Keratinocyte (primary cell): ENCODE data around the gene APBB2.

Experiments used
- EZH2 ChIP-seq: IDR thresholded peaks from one replicate; pipeline ENCODE4 v1.6.1; 2012; ENCODE audit warnings: inconsistent platforms, mild to moderate bottlenecking, low read length, moderate library complexity
- TF ChIP-seq, protein P1 (sequence below), 3 experiments: IDR thresholded peaks in 1 of 3; conservative IDR thresholded peaks in 1 of 3; optimal IDR thresholded peaks in 1 of 3; 2 replicates in 2 of 3; 3 replicates in 1 of 3; pipeline versions ENCODE3 to v1.5.1; 2011; ENCODE audit warnings: low read length in 3 of 3, mild to moderate bottlenecking in 3 of 3, moderate library complexity in 2 of 3, control low read depth in 1 of 3, inconsistent platforms in 1 of 3; ENCODE audit not compliant: insufficient read depth in 2 of 3; ENCODE audit errors: extremely low read depth in 1 of 3

- TF ChIP-seq, protein P1, sequence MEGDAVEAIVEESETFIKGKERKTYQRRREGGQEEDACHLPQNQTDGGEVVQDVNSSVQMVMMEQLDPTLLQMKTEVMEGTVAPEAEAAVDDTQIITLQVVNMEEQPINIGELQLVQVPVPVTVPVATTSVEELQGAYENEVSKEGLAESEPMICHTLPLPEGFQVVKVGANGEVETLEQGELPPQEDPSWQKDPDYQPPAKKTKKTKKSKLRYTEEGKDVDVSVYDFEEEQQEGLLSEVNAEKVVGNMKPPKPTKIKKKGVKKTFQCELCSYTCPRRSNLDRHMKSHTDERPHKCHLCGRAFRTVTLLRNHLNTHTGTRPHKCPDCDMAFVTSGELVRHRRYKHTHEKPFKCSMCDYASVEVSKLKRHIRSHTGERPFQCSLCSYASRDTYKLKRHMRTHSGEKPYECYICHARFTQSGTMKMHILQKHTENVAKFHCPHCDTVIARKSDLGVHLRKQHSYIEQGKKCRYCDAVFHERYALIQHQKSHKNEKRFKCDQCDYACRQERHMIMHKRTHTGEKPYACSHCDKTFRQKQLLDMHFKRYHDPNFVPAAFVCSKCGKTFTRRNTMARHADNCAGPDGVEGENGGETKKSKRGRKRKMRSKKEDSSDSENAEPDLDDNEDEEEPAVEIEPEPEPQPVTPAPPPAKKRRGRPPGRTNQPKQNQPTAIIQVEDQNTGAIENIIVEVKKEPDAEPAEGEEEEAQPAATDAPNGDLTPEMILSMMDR (optimal IDR thresholded peaks at IDR 0.05 in 1 of 3, IDR thresholded peaks at IDR 0.05 in 1 of 3, conservative IDR thresholded peaks at IDR 0.05 in 1 of 3; ENCODE audit: extremely low read depth in 1 of 3, insufficient read depth in 2 of 3, low read length in 3 of 3): no peak
- TF ChIP-seq EZH2: no peak
These were observed 339.4 kb downstream of the APBB2 start for GRCh38 chr4:40874901-40875300.
